ENCODE data around the gene CXorf49B.
"Not testable (repeated sequence)": the region's sequence is repeated elsewhere in the genome, so short reads cannot be mapped to it uniquely, and the experiment has no call there.

GRCh38 chrX:71764832-71765231, 1.7 kb downstream of the CXorf49B start:
- TF ChIP-seq, protein P1, sequence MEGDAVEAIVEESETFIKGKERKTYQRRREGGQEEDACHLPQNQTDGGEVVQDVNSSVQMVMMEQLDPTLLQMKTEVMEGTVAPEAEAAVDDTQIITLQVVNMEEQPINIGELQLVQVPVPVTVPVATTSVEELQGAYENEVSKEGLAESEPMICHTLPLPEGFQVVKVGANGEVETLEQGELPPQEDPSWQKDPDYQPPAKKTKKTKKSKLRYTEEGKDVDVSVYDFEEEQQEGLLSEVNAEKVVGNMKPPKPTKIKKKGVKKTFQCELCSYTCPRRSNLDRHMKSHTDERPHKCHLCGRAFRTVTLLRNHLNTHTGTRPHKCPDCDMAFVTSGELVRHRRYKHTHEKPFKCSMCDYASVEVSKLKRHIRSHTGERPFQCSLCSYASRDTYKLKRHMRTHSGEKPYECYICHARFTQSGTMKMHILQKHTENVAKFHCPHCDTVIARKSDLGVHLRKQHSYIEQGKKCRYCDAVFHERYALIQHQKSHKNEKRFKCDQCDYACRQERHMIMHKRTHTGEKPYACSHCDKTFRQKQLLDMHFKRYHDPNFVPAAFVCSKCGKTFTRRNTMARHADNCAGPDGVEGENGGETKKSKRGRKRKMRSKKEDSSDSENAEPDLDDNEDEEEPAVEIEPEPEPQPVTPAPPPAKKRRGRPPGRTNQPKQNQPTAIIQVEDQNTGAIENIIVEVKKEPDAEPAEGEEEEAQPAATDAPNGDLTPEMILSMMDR (IDR thresholded peaks at IDR 0.05) = not testable (repeated sequence)
- TF ChIP-seq POLR2A, EP300 (IDR thresholded peaks at IDR 0.05): not testable (repeated sequence)

Data from upper lobe of left lung (tissue), 4 donors.